ENCODE results near the gene SMARCD1.
"Not testable (repeated sequence)": the region's sequence is repeated elsewhere in the genome, so short reads cannot be mapped to it uniquely, and the experiment has no call there.

Gene SMARCD1

DNA sequence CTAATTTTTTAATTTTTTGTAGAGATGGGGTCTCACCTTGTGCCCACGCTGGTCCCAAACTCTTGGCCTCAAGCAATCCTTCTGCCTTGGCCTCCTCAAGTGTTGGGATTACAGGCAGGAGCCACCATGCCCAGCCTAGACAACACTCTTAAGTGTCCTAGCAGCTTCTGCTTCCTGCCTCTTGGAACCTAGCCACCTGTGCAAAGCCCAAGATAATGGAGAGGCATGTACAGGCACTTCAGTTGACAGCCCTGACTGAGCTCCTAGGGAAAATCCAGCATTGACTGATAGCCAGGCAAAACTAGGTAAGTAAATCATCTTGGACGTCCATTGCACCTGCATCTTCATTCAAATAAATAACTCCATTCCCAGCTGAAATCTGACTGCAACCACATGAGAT lies 42.4 kb downstream of the SMARCD1 start:
- WGBS, 2 experiments: 92% methylated on average over 2 of the region's 2 CpGs
- Histone ChIP-seq H3K36me3 (ENCODE audit: control insufficient read depth, insufficient read depth, low read length) (peaks cover 15% of the 10 kb centered on the region), H3K9me3 (ENCODE audit: control insufficient read depth, low read length) (no peaks in the 10 kb centered on the region)

DNA sequence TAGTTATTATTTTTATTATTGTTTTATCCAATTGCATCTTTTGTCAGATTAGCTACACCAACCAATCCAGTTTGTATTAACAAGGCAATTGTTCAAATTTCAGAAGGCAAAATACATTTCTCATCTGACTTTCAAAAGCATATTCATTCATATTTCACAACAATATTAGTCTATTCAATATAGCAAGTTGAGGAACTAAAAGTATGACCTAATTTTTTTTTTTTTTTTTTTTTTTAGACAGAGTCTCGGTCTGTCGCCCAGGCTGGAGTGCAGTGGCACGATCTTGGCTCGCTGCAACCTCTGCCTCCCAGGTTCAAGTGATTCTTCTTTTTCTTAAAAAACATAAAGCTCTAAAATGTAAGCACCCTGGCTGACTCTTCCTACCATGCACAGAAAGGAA lies 44.1 kb downstream of the SMARCD1 start:
- no peak overlapping the region for H3K27ac ChIP-seq (ENCODE audit: insufficient read depth, low read depth, low read length, poor library complexity, severe bottlenecking)
- H3K4me1 ChIP-seq (ENCODE audit: control insufficient read depth, insufficient read depth, low read length): no peaks in the 10 kb centered on the region
- H3K27me3 ChIP-seq (ENCODE audit: control insufficient read depth, insufficient read depth, low read length, poor library complexity, severe bottlenecking): no peaks in the 10 kb centered on the region
- H3K36me3 ChIP-seq (ENCODE audit: control insufficient read depth, insufficient read depth, low read length): peaks cover 25% of the 10 kb centered on the region
- no peaks in the 10 kb centered on the region for H3K9me3 ChIP-seq (ENCODE audit: control insufficient read depth, low read length)
- no peak overlapping the region for H3K4me3 ChIP-seq (ENCODE audit: insufficient read depth, low read depth, low read length)
- WGBS, 2 experiments: 97% methylated on average over 4 of the region's 4 CpGs

More for the DNA sequence above, 42.4 kb downstream of the SMARCD1 start:
- H3K27ac ChIP-seq (ENCODE audit: insufficient read depth, low read depth, low read length, poor library complexity, severe bottlenecking): no peak overlapping the region
- no peak overlapping the region for H3K4me3 ChIP-seq (ENCODE audit: insufficient read depth, low read depth, low read length)
- no peaks in the 10 kb centered on the region for H3K4me1 ChIP-seq (ENCODE audit: control insufficient read depth, insufficient read depth, low read length)
- H3K27me3 ChIP-seq (ENCODE audit: control insufficient read depth, insufficient read depth, low read length, poor library complexity, severe bottlenecking): no peaks in the 10 kb centered on the region

DNA sequence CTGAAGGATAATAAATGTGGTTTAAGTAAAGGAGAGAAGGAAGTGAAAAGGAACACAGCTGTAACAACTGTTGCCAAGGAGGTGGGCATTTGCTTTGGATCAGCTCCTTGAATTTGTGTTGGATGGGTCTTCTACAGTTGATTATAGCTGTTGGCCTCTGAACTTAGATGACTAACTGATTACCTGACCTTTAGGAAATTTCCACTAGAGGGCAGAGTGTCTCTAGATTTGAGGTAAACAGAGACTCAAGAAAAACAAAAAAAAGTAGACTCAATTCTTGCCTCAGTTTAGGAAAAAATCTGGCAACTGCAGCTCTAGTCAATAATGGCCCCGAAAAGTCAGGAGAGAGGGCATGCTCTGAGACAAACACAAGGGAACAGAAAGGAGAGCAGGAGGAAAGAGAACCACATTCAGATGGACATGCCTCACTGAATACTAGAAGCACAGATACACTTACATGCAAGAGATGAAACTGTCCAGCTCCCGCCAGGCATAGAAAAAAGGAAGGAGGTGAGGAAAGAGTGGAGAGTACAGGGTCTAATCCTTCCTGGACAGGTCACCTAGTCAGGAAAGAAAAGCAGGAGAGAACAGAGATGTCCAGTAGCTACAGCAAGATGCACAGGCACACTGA lies 47.5 kb downstream of the SMARCD1 start:
- no peaks in the 10 kb centered on the region for H3K4me1 ChIP-seq (ENCODE audit: control insufficient read depth, insufficient read depth, low read length)
- H3K27me3 ChIP-seq (ENCODE audit: control insufficient read depth, insufficient read depth, low read length, poor library complexity, severe bottlenecking): no peaks in the 10 kb centered on the region
- H3K4me3 ChIP-seq (ENCODE audit: insufficient read depth, low read depth, low read length): no peak overlapping the region
- peaks cover 45% of the 10 kb centered on the region for H3K36me3 ChIP-seq (ENCODE audit: control insufficient read depth, insufficient read depth, low read length)
- H3K9me3 ChIP-seq (ENCODE audit: control insufficient read depth, low read length): no peaks in the 10 kb centered on the region
- no peak overlapping the region for H3K27ac ChIP-seq (ENCODE audit: insufficient read depth, low read depth, low read length, poor library complexity, severe bottlenecking)
- 91 to 94% methylated on average over 2 of the region's 2 CpGs for WGBS, 2 experiments

DNA sequence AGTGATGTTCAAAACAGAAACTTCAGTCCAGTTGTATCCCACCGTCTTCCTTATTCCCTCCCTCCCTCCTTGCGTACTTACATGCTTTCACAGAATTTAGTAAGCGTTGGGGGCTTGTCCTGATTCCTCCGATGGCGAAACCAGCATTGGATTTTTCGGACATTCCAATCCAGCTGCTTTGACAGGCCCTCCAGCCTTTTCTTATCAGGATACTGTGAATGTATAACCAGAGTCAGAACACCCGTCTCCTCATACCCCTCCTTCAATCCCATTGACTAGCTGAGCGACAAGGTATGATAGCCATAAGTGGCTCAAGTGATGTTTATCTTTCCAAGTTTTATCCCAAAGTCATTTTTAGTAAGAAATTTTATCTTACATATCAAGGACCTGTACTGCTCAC lies 57.9 kb downstream of the SMARCD1 start:
- no peaks in the 10 kb centered on the region for H3K27me3 ChIP-seq (ENCODE audit: control insufficient read depth, insufficient read depth, low read length, poor library complexity, severe bottlenecking)
- peaks cover 23% of the 10 kb centered on the region for H3K36me3 ChIP-seq (ENCODE audit: control insufficient read depth, insufficient read depth, low read length)
- 89 to 96% methylated on average over 8 of the region's 8 CpGs for WGBS, 2 experiments

DNA sequence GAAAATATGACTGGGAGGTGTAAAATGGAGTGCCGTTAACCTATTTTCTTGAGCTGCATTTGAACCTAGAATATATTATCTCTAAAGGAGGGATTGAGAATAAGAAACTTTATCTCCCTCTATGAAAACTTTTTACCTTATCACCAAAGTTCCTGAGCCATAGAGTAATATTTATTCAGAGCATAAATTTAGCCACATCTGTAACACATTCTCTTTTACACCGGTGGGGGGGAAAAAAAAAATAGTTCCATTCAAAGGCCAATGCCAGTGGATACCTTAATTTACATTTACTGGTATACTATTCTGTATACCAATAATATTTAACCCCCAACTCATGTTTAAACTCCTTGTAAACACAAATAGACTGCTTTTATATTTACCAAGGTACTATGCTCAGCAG lies 60.3 kb downstream of the SMARCD1 start:
- no peaks in the 10 kb centered on the region for H3K9me3 ChIP-seq (ENCODE audit: control insufficient read depth, low read length)
- H3K27me3 ChIP-seq (ENCODE audit: control insufficient read depth, insufficient read depth, low read length, poor library complexity, severe bottlenecking): no peaks in the 10 kb centered on the region
- no peak overlapping the region for H3K4me3 ChIP-seq (ENCODE audit: insufficient read depth, low read depth, low read length)
- peaks cover 16% of the 10 kb centered on the region for H3K36me3 ChIP-seq (ENCODE audit: control insufficient read depth, insufficient read depth, low read length)
- WGBS, 2 experiments: 86 to 100% methylated on average over 1 of the region's 2 CpGs
- no peak overlapping the region for H3K27ac ChIP-seq (ENCODE audit: insufficient read depth, low read depth, low read length, poor library complexity, severe bottlenecking)
- H3K4me1 ChIP-seq (ENCODE audit: control insufficient read depth, insufficient read depth, low read length): no peaks in the 10 kb centered on the region

More for the DNA sequence above, 57.9 kb downstream of the SMARCD1 start:
- H3K4me1 ChIP-seq (ENCODE audit: control insufficient read depth, insufficient read depth, low read length): no peaks in the 10 kb centered on the region
- no peaks in the 10 kb centered on the region for H3K9me3 ChIP-seq (ENCODE audit: control insufficient read depth, low read length)
- no peak overlapping the region for H3K27ac ChIP-seq (ENCODE audit: insufficient read depth, low read depth, low read length, poor library complexity, severe bottlenecking)
- no peak overlapping the region for H3K4me3 ChIP-seq (ENCODE audit: insufficient read depth, low read depth, low read length)

DNA sequence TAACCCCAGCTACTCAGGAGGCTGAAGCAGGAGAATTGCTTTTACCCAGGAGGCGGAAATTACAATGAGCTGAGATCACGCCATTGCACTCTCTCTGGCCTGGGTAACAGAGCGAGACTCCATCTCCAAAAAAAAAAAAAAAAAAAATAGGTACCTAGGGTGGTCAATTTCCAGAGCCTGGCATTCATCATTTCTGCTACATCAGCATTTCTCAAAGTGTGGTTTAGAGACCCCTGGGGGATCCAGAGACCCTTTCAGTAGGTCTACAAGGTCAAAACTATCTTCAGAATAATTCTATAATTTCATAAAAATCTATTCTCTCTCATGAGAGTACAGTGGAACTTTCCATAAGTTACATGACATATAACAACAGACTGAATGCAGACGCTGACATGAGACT lies 62.1 kb downstream of the SMARCD1 start:
- WGBS, 2 experiments: 95 to 96% methylated on average over 4 of the region's 4 CpGs

DNA sequence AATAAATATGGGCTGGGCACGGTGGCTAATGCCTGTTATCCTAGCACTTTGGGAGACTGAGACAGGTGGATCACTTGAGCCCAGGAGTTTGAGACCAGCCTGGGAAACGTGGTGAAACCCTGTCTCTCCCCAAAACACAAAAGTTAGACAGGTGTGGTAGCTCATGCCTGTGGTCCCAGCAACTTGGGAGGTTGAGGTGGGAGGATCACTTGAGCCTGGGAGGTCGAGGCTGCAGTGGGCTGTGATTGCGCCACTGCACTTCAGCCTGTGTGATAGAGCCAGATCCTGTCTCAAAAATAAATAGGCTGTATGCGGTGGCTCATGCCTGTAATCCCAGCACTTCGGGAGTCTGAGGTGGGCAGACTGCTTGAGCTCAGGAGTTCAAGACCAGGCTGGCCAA lies 62.9 kb downstream of the SMARCD1 start:
- 90 to 91% methylated on average over 6 of the region's 6 CpGs for WGBS, 2 experiments
- not testable (repeated sequence) for H3K36me3 ChIP-seq (ENCODE audit: control insufficient read depth, insufficient read depth, low read length); H3K27me3 ChIP-seq (ENCODE audit: control insufficient read depth, insufficient read depth, low read length, poor library complexity, severe bottlenecking); H3K9me3 ChIP-seq (ENCODE audit: control insufficient read depth, low read length); H3K4me1 ChIP-seq (ENCODE audit: control insufficient read depth, insufficient read depth, low read length); H3K4me3 ChIP-seq (ENCODE audit: insufficient read depth, low read depth, low read length); H3K27ac ChIP-seq (ENCODE audit: insufficient read depth, low read depth, low read length, poor library complexity, severe bottlenecking)

More for the DNA sequence above, 62.1 kb downstream of the SMARCD1 start:
- H3K4me3 ChIP-seq (ENCODE audit: insufficient read depth, low read depth, low read length): no peak overlapping the region
- H3K36me3 ChIP-seq (ENCODE audit: control insufficient read depth, insufficient read depth, low read length): peaks cover 6% of the 10 kb centered on the region
- no peak overlapping the region for H3K27ac ChIP-seq (ENCODE audit: insufficient read depth, low read depth, low read length, poor library complexity, severe bottlenecking)
- H3K4me1 ChIP-seq (ENCODE audit: control insufficient read depth, insufficient read depth, low read length): no peaks in the 10 kb centered on the region
- H3K27me3 ChIP-seq (ENCODE audit: control insufficient read depth, insufficient read depth, low read length, poor library complexity, severe bottlenecking): no peaks in the 10 kb centered on the region
- no peaks in the 10 kb centered on the region for H3K9me3 ChIP-seq (ENCODE audit: control insufficient read depth, low read length)

DNA sequence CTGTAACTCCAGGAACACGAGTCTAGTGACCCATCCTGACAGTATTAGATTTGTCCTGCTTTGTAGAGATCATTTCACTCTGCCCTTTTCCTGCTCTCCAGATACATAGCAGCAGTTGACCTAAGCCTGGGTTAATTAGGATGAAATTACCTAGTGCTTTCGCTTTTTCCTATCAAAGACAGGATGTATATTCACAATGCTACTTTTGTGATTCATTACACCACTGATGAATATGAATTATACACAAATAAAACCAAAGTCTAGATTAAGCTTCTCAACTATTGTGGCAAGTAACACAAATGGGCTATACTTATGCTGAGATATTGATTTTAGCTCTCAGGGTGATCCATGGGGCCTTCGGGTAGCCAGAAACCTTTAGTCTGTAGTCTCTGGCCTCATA lies 64.2 kb downstream of the SMARCD1 start:
- Histone ChIP-seq H3K4me1 (ENCODE audit: control insufficient read depth, insufficient read depth, low read length) (no peaks in the 10 kb centered on the region), H3K9me3 (ENCODE audit: control insufficient read depth, low read length) (no peaks in the 10 kb centered on the region), H3K36me3 (ENCODE audit: control insufficient read depth, insufficient read depth, low read length) (no peaks in the 10 kb centered on the region), H3K4me3 (ENCODE audit: insufficient read depth, low read depth, low read length) (no peak overlapping the region), H3K27ac (ENCODE audit: insufficient read depth, low read depth, low read length, poor library complexity, severe bottlenecking) (no peak overlapping the region), H3K27me3 (ENCODE audit: control insufficient read depth, insufficient read depth, low read length, poor library complexity, severe bottlenecking) (no peaks in the 10 kb centered on the region)
- WGBS, 2 experiments: 94 to 95% methylated on average over 3 of the region's 3 CpGs

All from ectodermal cell (in vitro differentiated cells).